Fibroblast of the aortic adventitia (primary cell): ENCODE results near the gene PLEKHM3. TPM values are rescaled to one million over a fixed set of nuclear protein-coding genes. Genes with fewer than 3 reads are reported as not detected.

Experiments
- DNase-seq: peaks from one replicate; pipeline ENCODE4 v3.0.0-alpha.2; 2010; ENCODE audit warnings: low read depth
- H3K4me3 ChIP-seq: 2 replicates; pipeline ENCODE4 v1.5.1; 2011; ENCODE audit warnings: low read depth, mild to moderate bottlenecking, control low read depth, low read length, moderate library complexity
- total RNA-seq: library from RNA; depleted of rRNA; stranded (reverse); fragments of >200 nt; gene quantifications from 2 replicates; pipeline ENCODE4 v1.2.3, GENCODE V29; 2012; ENCODE audit warnings: low replicate concordance
- TF ChIP-seq, protein P1 (sequence below): IDR thresholded peaks from 2 replicates; pipeline ENCODE4 v1.5.1; 2011; ENCODE audit warnings: mild to moderate bottlenecking, low read length, control low read depth, inconsistent platforms; ENCODE audit not compliant: insufficient read depth

Gene PLEKHM3
- total RNA-seq, 1 donor: 15.1 TPM

- no peak overlapping the region for H3K4me3 ChIP-seq
Observed at GRCh38 chr2:208065476-208065875, 40.1 kb upstream of the PLEKHM3 start.

GRCh38 chr2:208064220-208064961 lies 39.1 kb upstream of the PLEKHM3 start:
- no peak overlapping the region for H3K4me3 ChIP-seq
- DNase-seq: peak; percentile 93
- TF ChIP-seq, protein P1, sequence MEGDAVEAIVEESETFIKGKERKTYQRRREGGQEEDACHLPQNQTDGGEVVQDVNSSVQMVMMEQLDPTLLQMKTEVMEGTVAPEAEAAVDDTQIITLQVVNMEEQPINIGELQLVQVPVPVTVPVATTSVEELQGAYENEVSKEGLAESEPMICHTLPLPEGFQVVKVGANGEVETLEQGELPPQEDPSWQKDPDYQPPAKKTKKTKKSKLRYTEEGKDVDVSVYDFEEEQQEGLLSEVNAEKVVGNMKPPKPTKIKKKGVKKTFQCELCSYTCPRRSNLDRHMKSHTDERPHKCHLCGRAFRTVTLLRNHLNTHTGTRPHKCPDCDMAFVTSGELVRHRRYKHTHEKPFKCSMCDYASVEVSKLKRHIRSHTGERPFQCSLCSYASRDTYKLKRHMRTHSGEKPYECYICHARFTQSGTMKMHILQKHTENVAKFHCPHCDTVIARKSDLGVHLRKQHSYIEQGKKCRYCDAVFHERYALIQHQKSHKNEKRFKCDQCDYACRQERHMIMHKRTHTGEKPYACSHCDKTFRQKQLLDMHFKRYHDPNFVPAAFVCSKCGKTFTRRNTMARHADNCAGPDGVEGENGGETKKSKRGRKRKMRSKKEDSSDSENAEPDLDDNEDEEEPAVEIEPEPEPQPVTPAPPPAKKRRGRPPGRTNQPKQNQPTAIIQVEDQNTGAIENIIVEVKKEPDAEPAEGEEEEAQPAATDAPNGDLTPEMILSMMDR: no peak

More at GRCh38 chr2:208065476-208065875, 40.1 kb upstream of the PLEKHM3 start:
- TF ChIP-seq, protein P1: no peak
- no peak for DNase-seq

DNA sequence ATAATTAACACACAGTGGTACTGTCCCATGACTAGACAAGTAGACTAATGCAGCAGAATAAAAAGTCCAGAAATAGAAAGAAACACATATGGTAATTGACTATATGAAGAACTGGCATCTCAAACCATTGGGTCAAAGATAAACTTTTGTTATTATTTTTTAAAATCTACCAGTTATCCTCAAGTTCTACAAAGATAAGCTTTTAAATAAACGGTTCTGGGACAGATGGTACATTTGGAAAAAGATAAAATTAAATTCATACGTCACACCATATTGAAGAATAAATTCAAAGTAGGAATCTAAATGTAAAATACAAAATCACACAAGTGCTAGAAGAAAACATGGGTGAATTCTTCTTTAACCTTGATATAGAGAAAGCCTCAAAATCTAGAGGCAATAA lies 37.6 kb upstream of the PLEKHM3 start:
- TF ChIP-seq, protein P1: no peak
- H3K4me3 ChIP-seq: no peak overlapping the region
- no peak for DNase-seq

- peak; percentile 39 for DNase-seq
- H3K4me3 ChIP-seq: no peak overlapping the region
- TF ChIP-seq, protein P1: peak; percentile 19
Observed at GRCh38 chr2:208062113-208062512, 36.8 kb upstream of the PLEKHM3 start.

DNA sequence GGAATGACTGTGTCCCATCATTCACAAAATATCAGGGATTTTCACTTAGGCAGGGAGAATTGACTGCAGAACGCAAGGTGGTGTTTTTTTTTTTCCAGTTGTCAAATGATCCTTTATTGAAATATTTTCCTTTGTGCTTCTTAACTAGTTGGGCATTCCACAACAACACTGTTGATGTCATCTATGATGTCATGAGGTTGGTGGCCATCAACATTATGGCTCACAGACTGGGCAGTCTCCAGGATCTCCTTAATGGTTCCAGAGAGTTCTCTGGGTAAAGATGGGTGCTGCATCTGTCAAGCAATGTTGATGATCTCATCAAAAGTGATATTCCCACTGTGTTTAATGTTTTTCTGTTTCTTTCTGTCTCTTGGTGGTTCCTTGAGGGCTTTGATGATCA lies 31.8 kb upstream of the PLEKHM3 start:
- TF ChIP-seq, protein P1: no peak
- DNase-seq: no peak
- H3K4me3 ChIP-seq: no peak overlapping the region

GRCh38 chr2:208049441-208049840 lies 24.1 kb upstream of the PLEKHM3 start:
- TF ChIP-seq, protein P1: no peak
- no peak for DNase-seq
- H3K4me3 ChIP-seq: no peak overlapping the region

- H3K4me3 ChIP-seq: no peak overlapping the region
- TF ChIP-seq, protein P1: no peak
- no peak for DNase-seq
Observed at GRCh38 chr2:208049006-208049405, 23.7 kb upstream of the PLEKHM3 start.
